Right forelimb (tissue), 1 donor: ENCODE results near the gene MYOZ3.

ENCODE experiments used
- DNase-seq: peaks from one replicate; pipeline ENCODE4 v3.0.0-alpha.2; 2018

MYOZ3 gene

DNA sequence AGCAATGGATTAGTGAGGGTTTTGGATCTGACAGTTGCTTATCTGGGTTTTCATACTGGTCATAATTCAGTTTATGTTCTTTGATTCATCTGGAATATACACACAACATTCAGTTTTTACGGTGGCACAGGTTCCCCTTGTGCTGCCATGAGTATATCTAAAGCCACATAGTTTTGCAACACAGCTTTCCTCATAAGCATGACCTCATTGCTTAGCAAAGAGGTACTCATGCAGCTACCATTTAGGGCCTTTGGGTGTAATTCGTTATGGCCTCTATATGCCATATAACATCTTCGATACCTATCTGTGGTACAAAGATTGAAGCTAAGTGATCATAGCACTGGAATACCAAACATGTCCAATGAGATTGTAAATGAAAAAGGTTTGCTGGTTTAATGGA lies 42.7 kb downstream of the MYOZ3 start:
- DNase-seq, result no peak

DNA sequence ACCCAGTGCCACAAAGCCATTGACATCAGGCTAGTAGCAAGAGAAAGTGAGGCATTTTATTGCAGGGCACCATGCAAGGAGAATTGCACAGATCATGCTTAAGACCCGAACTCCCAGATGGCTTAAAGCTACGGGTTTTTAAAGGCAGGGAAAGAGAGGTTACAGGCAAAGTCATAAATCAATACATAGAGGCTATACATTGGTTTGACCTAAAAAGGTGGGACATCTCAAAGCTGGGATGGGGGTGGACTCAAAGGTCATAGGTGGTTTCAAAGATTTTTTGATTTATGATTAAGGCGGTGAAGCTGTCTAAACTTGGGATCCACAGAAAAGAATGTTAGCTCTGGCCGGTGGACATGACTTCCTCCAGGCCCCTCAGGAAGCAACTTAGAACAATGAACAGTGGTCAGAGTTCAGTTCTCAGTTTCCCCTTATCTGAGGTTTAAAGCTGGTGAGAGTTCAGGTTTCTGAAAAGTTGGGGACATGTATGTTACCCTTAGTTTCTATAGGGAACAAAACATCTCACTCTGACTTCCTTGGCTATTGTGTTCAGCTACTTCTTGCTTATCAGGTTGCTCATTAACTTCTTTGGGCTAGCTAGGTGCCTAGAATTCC lies 45.8 kb downstream of the MYOZ3 start:
- DNase-seq, result no peak

DNA sequence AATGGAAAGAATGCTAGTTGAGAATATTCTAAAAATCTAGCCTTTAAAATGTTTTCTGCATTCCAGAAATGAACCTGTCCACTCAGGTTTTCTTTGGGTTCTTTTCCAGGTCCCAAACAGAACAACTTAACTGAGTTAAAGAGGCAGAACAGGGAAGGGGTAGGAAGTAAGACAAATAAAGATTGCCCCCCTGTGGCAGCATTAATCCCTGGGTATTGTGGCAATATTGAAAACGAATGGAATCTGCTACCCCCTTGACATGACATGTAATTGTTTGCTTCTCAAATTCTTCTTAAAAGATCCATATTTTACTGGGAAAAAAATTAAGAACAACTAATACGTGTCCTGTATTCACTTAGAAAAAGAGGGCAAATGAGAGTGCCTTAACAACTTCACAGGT lies 49.1 kb downstream of the MYOZ3 start:
- no peak for DNase-seq

DNA sequence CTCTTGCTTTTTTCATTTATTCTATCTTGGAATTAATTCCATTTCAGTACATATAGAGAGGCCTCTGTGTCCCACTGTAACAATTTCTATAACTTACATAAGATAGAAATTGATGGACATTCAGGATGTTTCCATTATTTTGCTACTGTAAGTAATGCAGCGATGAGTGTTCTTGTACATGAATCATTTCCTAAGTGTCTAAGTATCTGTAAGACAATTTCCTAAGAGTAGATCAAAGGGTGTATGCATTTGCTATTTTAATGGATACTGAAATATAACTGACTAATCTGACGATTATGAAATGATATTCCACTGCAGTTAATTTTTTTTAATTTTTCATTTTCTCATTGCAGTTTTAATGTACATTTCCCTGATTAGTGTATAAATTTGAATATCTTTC lies 62.8 kb downstream of the MYOZ3 start:
- DNase-seq, result no peak
